HepG2 (cell line): Measurements from ENCODE around the gene EAF1. TPM values are rescaled to one million over a fixed set of nuclear protein-coding genes. Genes with fewer than 3 reads are reported as not detected.
"Not testable (repeated sequence)": the region's sequence is repeated elsewhere in the genome, so short reads cannot be mapped to it uniquely, and the experiment has no call there.

ENCODE experiments used
- ATAC-seq: fragments of 200-7000 bp; cut with Tn5 transposase; 3 replicates; pipeline ENCODE4 v1.9.1; 2020; ENCODE audit warnings: mild to moderate bottlenecking, moderate library complexity
- BruUV-seq: library from RNA; stranded (reverse); fragments of 400-500 nt; replicated peaks from 2 replicates; lab custom pipeline; 2021; lab: Mats Ljungman, UMichigan
- CTCF ChIA-PET: fragments of 300-600 bp; formaldehyde crosslinking; extraction: SDS; loops from one replicate; lab custom pipeline; 2021; ENCODE audit warnings: low total read pairs, inconsistent platforms, low intra/inter-chr PET ratio; lab: Yijun Ruan, JAX
- POLR2A ChIA-PET: fragments of 350-600 bp; sonication (Branson Sonifier 250); formaldehyde crosslinking; loops from one replicate; lab custom pipeline; 2020; ENCODE audit warnings: antibody characterized with exemption, inconsistent platforms; lab: Yijun Ruan, JAX
- DNase-seq: peaks from one replicate; pipeline ENCODE4 v3.0.0-alpha.2; 2015; ENCODE audit warnings: low spot score
- FAIRE-seq: peaks from 3 replicates; lab custom pipeline; 2011; peaks lifted over from hg19 to GRCh38; lab: Jason Lieb, UNC
- H2AFZ ChIP-seq: one replicate; pipeline ENCODE4 v1.6.1; 2011; ENCODE audit warnings: low read length, inconsistent platforms
- H3K27ac ChIP-seq: fragments of 300-600 bp; 3 replicates; pipeline ENCODE4 v1.8.0; 2011; ENCODE audit warnings: mixed run types, mild to moderate bottlenecking, mixed read lengths, low read length, inconsistent platforms; ENCODE audit not compliant: insufficient read depth; ENCODE audit errors: extremely low read length
- H3K27me3 ChIP-seq, 2 experiments: fragments of 200-600 bp in 1 of 2; 2 replicates in 1 of 2; 3 replicates in 1 of 2; pipeline versions ENCODE4 v1.6.0 to v1.8.0; 2011; ENCODE audit warnings: low read length in 2 of 2, mild to moderate bottlenecking in 2 of 2, moderate library complexity in 2 of 2, inconsistent platforms in 1 of 2; ENCODE audit not compliant: insufficient read depth in 2 of 2, control insufficient read depth in 1 of 2
- H3K36me3 ChIP-seq, 2 experiments: fragments of 200-600 bp in 1 of 2; replicated peaks in 1 of 2; 2 replicates in 1 of 2; 3 replicates in 1 of 2; pipeline versions ENCODE4 v1.5.1 to v1.8.0; 2011; ENCODE audit warnings: low read length in 2 of 2, inconsistent platforms in 1 of 2; ENCODE audit not compliant: insufficient read depth in 2 of 2, control insufficient read depth in 1 of 2
- H3K4me1 ChIP-seq: 2 replicates; pipeline ENCODE4 v1.5.1; 2012; ENCODE audit warnings: low read length, inconsistent platforms; ENCODE audit not compliant: insufficient read depth
- H3K4me2 ChIP-seq: 2 replicates; pipeline ENCODE4 v1.6.0; 2011; ENCODE audit warnings: low read depth, low read length, inconsistent platforms
- H3K4me3 ChIP-seq, 3 experiments: fragments of 200-600 bp in 1 of 3; sonication (generic), shearing (Covaris generic) in 1 of 3; replicated peaks in 1 of 3; 2 replicates each; pipeline ENCODE4 v1.5.1; 2011 to 2016; ENCODE audit warnings: low read length in 3 of 3, inconsistent platforms in 2 of 3, low read depth in 2 of 3, mild to moderate bottlenecking in 2 of 3, control low read depth in 1 of 3, mixed read lengths in 1 of 3; ENCODE audit not compliant: insufficient read depth in 1 of 3
- H3K79me2 ChIP-seq: one replicate; pipeline ENCODE4 v1.6.1; 2011; ENCODE audit warnings: low read length, inconsistent platforms; ENCODE audit not compliant: insufficient read depth
- H3K9ac ChIP-seq: 2 replicates; pipeline ENCODE4 v1.6.0; 2011; ENCODE audit warnings: mild to moderate bottlenecking, low read depth, low read length, inconsistent platforms; ENCODE audit not compliant: insufficient read depth
- H3K9me3 ChIP-seq: 2 replicates; pipeline ENCODE4 v1.5.1; 2012; ENCODE audit warnings: mild to moderate bottlenecking, low read length
- H4K20me1 ChIP-seq: 2 replicates; pipeline ENCODE4 v1.6.0; 2011; ENCODE audit warnings: inconsistent platforms, mild to moderate bottlenecking, low read length, moderate library complexity; ENCODE audit not compliant: insufficient read depth
- AKAP8 ChIP-seq: sonication (generic); formaldehyde crosslinking; IDR thresholded peaks from 2 replicates; pipeline ENCODE4 v1.5.1; 2020; ENCODE audit warnings: mild to moderate bottlenecking, missing genetic modification reagents
- BRD4 ChIP-seq: sonication (generic); formaldehyde crosslinking; IDR thresholded peaks from 2 replicates; pipeline ENCODE4 v1.4.0; 2020; ENCODE audit warnings: missing genetic modification reagents
- SMAD9 ChIP-seq: sonication (generic); formaldehyde crosslinking; IDR thresholded peaks from 2 replicates; pipeline ENCODE4 v1.5.1; 2020; ENCODE audit warnings: mild to moderate bottlenecking, missing genetic modification reagents
- TMF1 ChIP-seq: sonication (generic); formaldehyde crosslinking; IDR thresholded peaks from 2 replicates; pipeline ENCODE4 v1.8.1; 2022; ENCODE audit warnings: low read depth, missing genetic modification reagents
- ZBTB26 ChIP-seq: IDR thresholded peaks from 2 replicates; pipeline ENCODE4 v1.6.1; 2016; ENCODE audit warnings: missing compliant biosample characterization, missing genetic modification reagents, borderline replicate concordance
- ZNF281 ChIP-seq: sonication (generic); formaldehyde crosslinking; IDR thresholded peaks from 2 replicates; pipeline ENCODE4 v1.4.0; 2020; ENCODE audit warnings: missing genetic modification reagents, borderline replicate concordance
- ZNF441 ChIP-seq: sonication (generic); formaldehyde crosslinking; IDR thresholded peaks from 2 replicates; pipeline ENCODE4 v1.7.0; 2021; ENCODE audit warnings: missing genetic modification reagents, borderline replicate concordance
- ZNF558 ChIP-seq: sonication (generic); formaldehyde crosslinking; IDR thresholded peaks from 2 replicates; pipeline ENCODE4 v1.9.0; 2022; ENCODE audit warnings: mild to moderate bottlenecking, missing genetic modification reagents, borderline replicate concordance
- ZNF704 ChIP-seq: sonication (generic); formaldehyde crosslinking; IDR thresholded peaks from 2 replicates; pipeline ENCODE4 v1.8.1; 2023; ENCODE audit warnings: mild to moderate bottlenecking, inconsistent platforms, moderate library complexity, missing genetic modification reagents, borderline replicate concordance
- ZNF83 ChIP-seq: sonication (generic); formaldehyde crosslinking; IDR thresholded peaks from 2 replicates; pipeline ENCODE4 v1.4.0; 2020; ENCODE audit warnings: missing genetic modification reagents, mild to moderate bottlenecking, borderline replicate concordance
- whole genome bisulfite sequencing: methylation state at CpG from one replicate; pipeline ENCODE4 v1.1.6; 2017; ENCODE audit warnings: low lambda C conversion rate; 5-methylcytosine and 5-hydroxymethylcytosine counted together
- in situ Hi-C: cut with HindIII; loops from 2 replicates; pipeline ENCODE4 v1.10.0; 2017; ENCODE audit warnings: low pct_unique_long_range_greater_than_20kb; ENCODE audit not compliant: extremely low pct_ligation_motif_present
- intact Hi-C: fragments of 100-400 bp; cut with micrococcal nuclease; formaldehyde crosslinking; loops from one replicate; pipeline ENCODE4 v1.10.0; 2022; ENCODE audit not compliant: unreplicated experiment
- polyA plus RNA-seq, 8 experiments: library from polyadenylated mRNA; depleted of rRNA in 3 of 8; stranded (reverse) in 7 of 8; unstranded in 1 of 8; fragments of >200 nt; fragmentation: Illumina TruSeq in 4 of 8; extraction: Trizol in 4 of 8; gene quantifications; 2 replicates each; pipeline versions ENCODE4 v1.2.1 to v1.2.3, GENCODE V29; 2011 to 2016; ENCODE audit warnings: low read depth in 4 of 8, missing spikeins in 1 of 8, mixed read lengths in 1 of 8; ENCODE audit not compliant: insufficient read depth in 1 of 8
- total RNA-seq, 5 experiments: library from RNA; depleted of rRNA; stranded (reverse); fragments of >200 nt; fragmentation: Illumina TruSeq; extraction: Trizol; gene quantifications; 2 replicates each; pipeline ENCODE4 v1.2.3, GENCODE V29; 2016; ENCODE audit warnings: low read depth in 1 of 5

The EAF1 gene
- total and polyA plus RNA-seq, 2 of the 13 experiments (the other 11 are each of a cell fraction or from before 2014, with no cell fraction given), result 8.1 to 30.0 TPM

GRCh38 chr3:15387735-15388134, 39.7 kb upstream of the EAF1 start:
- Histone ChIP-seq H3K79me2 (no peaks in the 10 kb centered on the region), H3K4me2 (no peak overlapping the region), H2AFZ (no peak overlapping the region), H3K27ac (no peak overlapping the region), H4K20me1 (no peaks in the 10 kb centered on the region), H3K9me3 (no peaks in the 10 kb centered on the region; the same call in 1 of the 2 replicates), H3K27me3 (no peaks in the 10 kb centered on the region), H3K9ac (no peak overlapping the region), H3K4me1 (0 out of 2 replicates have a peak, but pooled peaks cover 5% of the 10 kb centered on the region), H3K4me3 (no peak overlapping the region), H3K36me3 (no peaks in the 10 kb centered on the region)
- CTCF ChIA-PET, result no interaction called here
- POLR2A ChIA-PET, result no interaction called here
- ATAC-seq (peak; percentile 60), DNase-seq (no peak), FAIRE-seq (no peak)
- intact Hi-C loops (no loop called here), in situ Hi-C loops (loop anchor here (10.0 kb wide), 1 partner anchor 273 kb away; no protein-coding TSS in a partner anchor)
- no TSS peak for BruUV-seq
- TF ChIP-seq BRD4 (CRISPR knock-in tag), result no peak
- TF ChIP-seq ZBTB26 (CRISPR knock-in tag), result no peak
- no peak for TF ChIP-seq SMAD9 (CRISPR knock-in tag)
- no peak for TF ChIP-seq ZNF704 (CRISPR knock-in tag)
- no peak for TF ChIP-seq ZNF281 (CRISPR knock-in tag)
- no peak for TF ChIP-seq AKAP8 (CRISPR knock-in tag)
- TF ChIP-seq ZNF441, result no peak
- TF ChIP-seq ZNF558 (CRISPR knock-in tag), result no peak
- no peak for TF ChIP-seq ZNF83 (CRISPR knock-in tag)
- no peak for TF ChIP-seq TMF1 (CRISPR knock-in tag)
- WGBS, result 29% methylated on average over 3 of the region's 3 CpGs

GRCh38 chr3:15388335-15388734, 39.1 kb upstream of the EAF1 start:
- BruUV-seq, ATAC-seq, POLR2A ChIA-PET: not testable (repeated sequence)

More at GRCh38 chr3:15388335-15388734, 39.1 kb upstream of the EAF1 start:
- H3K4me3 ChIP-seq, H3K9ac ChIP-seq, DNase-seq, H4K20me1 ChIP-seq, FAIRE-seq, H3K27ac ChIP-seq, H3K79me2 ChIP-seq, H3K4me1 ChIP-seq, CTCF ChIA-PET, H2AFZ ChIP-seq, H3K4me2 ChIP-seq, H3K9me3 ChIP-seq, H3K27me3 ChIP-seq, H3K36me3 ChIP-seq, intact Hi-C loops: not testable (repeated sequence)
- 74% methylated on average over 3 of the region's 3 CpGs for WGBS
- in situ Hi-C loops, result loop anchor here (10.0 kb wide), 1 partner anchor 274 kb away; no protein-coding TSS in a partner anchor
